ENCODE results near the gene CDK2.
"Not testable (repeated sequence)": the region's sequence is repeated elsewhere in the genome, so short reads cannot be mapped to it uniquely, and the experiment has no call there.

Gene CDK2

DNA sequence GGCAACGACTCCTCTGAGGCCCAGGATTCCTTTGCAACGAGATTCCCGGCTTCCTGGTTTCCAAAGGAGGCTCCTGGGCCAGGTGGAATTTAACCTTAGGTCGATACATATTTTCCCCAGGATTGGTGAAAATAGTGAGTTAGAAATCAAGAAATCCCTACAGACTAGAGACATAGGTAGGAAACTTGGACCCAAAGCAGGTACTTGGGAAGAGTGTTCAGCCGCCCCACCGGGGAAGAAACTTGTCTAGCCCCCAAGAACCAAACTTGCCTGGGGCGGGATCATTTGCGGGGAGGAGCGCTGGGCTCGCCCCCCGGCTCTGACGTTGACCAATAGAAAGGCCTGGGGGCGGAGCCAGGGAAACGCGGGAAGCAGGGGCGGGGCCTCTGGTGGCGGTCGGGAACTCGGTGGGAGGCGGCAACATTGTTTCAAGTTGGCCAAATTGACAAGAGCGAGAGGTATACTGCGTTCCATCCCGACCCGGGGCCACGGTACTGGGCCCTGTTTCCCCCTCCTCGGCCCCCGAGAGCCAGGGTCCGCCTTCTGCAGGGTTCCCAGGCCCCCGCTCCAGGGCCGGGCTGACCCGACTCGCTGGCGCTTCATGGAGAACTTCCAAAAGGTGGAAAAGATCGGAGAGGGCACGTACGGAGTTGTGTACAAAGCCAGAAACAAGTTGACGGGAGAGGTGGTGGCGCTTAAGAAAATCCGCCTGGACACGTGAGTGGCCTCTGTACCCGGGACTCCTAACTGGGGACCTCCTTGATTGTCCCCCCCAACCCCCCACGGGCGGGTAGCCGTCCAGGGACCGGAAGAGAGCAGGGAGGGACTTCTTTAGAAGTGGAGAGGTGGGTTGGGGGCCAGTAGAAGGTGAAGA is at the start of gene CDK2:
Gene CDK2 (plus strand): TSS at position 423 of the 874 bp plus-strand sequence. CDS start 179 bp downstream, at position 602.
- TF ChIP-seq, protein P1, sequence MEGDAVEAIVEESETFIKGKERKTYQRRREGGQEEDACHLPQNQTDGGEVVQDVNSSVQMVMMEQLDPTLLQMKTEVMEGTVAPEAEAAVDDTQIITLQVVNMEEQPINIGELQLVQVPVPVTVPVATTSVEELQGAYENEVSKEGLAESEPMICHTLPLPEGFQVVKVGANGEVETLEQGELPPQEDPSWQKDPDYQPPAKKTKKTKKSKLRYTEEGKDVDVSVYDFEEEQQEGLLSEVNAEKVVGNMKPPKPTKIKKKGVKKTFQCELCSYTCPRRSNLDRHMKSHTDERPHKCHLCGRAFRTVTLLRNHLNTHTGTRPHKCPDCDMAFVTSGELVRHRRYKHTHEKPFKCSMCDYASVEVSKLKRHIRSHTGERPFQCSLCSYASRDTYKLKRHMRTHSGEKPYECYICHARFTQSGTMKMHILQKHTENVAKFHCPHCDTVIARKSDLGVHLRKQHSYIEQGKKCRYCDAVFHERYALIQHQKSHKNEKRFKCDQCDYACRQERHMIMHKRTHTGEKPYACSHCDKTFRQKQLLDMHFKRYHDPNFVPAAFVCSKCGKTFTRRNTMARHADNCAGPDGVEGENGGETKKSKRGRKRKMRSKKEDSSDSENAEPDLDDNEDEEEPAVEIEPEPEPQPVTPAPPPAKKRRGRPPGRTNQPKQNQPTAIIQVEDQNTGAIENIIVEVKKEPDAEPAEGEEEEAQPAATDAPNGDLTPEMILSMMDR (conservative IDR thresholded peaks at IDR 0.05; ENCODE audit: low read depth, low read length), result no peak
- peak within 1 kb of the TSS; percentile 89 for H3K4me3 ChIP-seq (ENCODE audit: low read length)
- DNase-seq (ENCODE audit: low read depth), result no peak

DNA sequence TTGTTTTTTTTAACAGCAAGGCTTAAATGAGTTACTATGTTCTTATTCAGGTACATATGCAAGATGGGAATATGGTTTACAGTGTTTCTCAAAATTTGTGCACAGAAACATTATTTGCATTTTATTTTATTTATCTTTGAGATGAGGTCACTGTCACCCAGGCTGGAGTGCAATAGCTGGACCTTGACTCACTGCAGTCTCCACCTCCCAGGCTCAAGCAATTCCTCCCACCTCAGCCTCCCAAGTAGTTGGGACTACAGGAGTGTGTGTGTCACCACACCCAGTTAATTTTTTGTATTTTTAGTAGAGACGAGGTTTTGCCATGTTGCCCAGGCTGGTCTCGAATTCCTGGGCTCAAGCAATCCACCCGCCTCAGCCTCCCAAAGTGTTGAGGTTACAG is 47.6 kb upstream of the CDK2 start:
- not testable (repeated sequence) for DNase-seq (ENCODE audit: low read depth); H3K4me3 ChIP-seq (ENCODE audit: low read length)

DNA sequence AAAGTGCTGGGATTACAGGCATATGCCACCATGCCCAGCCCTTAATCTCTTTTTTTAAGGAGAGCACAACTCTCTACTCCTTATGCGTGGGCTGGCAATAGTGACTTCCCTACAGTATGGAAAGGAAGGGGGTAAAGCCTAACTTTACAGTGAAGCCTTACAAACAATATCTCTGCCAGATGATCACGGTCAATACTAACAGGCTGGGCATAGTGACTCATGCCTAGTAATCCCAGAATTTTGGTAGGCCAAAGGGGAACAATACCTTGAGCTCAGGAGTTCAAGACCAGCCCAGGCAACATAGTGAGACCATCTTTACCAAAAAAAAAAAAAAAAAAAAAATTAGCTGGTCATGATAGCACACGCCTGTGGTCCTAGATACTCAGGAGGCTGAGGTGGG is 44.5 kb upstream of the CDK2 start:
- TF ChIP-seq, protein P1 (conservative IDR thresholded peaks at IDR 0.05; ENCODE audit: low read depth, low read length), result no peak
- no peak overlapping the region for H3K4me3 ChIP-seq (ENCODE audit: low read length)

DNA sequence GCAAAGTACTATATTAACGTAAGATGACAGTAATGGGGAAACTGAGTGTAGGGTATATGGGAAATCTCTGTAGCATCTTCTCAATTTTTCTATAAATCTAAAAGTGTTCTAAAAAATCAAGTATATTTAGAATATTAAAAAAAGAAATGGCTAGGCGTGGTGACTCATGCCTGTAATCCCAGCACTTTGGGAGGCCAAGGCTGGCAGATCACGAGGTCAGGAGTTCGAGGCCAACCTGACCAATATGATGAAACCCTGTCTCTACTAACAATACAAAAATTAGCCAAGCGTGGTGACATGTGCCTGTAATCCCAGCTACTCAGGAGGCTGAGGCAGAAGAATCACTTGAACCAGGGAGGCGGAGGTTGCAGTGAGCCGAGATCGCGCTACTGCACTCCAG is 43.0 kb upstream of the CDK2 start:
- not testable (repeated sequence) for DNase-seq (ENCODE audit: low read depth)

More for the DNA sequence above, 44.5 kb upstream of the CDK2 start:
- DNase-seq (ENCODE audit: low read depth), result no peak

DNA sequence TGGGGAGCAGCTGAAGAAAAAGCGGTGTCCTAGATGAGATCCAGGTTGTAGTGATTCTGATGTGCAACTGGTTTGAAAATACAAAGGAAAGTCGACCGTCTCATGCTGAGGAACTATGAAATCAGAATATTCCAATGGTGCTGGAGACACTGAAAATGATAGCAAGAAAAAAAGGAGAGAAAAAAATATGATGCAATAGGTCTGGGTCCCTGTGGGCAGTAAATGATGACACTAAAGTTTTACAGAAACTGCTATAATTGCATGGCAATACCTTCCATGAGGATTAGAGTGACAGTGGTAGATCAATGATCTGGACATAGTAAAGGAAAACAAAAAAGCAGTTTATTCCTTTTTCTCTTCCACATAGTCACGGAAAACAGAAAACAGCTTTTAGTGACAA is 41.3 kb upstream of the CDK2 start:
- H3K4me3 ChIP-seq (ENCODE audit: low read length), result no peak overlapping the region
- no peak for DNase-seq (ENCODE audit: low read depth)
- TF ChIP-seq, protein P1 (conservative IDR thresholded peaks at IDR 0.05; ENCODE audit: low read depth, low read length), result no peak

More for the DNA sequence above, 43.0 kb upstream of the CDK2 start:
- not testable (repeated sequence) for H3K4me3 ChIP-seq (ENCODE audit: low read length)

DNA sequence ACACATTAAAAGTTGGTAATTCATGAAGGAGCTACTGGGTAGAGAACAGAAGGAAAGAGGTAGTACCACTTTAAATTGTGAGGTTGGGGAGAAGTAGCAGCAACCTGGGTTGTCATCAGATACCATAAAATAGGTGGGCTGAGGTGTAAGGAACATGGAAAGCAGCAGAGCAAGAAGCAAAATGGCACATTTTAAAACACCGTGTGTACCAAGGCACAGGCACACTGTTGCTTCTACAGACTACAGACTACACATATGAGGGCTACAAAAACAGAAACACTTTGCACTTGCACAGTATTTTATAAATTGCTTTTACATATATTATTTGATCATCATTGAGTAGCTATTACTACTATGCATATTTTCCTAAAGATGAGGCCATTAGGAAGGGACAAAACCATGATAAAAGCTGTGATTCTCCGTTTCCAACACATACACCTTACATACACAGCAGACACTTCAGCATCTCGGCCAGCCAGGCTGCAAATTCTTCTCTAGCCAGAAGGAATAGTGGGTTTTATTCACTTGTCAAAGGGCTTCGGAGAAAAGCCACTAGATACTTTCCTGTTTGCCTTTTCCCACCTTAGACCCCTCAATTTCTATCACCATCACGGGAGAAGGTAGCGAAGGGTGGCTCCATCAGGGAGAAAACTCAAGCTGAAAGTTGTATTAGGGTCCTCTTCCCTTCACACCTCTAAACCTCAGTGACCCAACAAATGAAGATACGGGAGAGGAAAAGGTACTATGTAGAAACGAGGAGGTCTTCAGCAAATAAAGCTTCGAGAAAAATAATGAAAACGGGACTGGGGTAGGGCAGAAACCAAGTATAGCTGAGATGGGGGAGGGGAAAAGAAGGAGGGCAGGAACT is 40.5 kb upstream of the CDK2 start:
- TF ChIP-seq, protein P1 (conservative IDR thresholded peaks at IDR 0.05; ENCODE audit: low read depth, low read length), result no peak
- no peak for DNase-seq (ENCODE audit: low read depth)
- H3K4me3 ChIP-seq (ENCODE audit: low read length), result peak overlapping the region; percentile 99

DNA sequence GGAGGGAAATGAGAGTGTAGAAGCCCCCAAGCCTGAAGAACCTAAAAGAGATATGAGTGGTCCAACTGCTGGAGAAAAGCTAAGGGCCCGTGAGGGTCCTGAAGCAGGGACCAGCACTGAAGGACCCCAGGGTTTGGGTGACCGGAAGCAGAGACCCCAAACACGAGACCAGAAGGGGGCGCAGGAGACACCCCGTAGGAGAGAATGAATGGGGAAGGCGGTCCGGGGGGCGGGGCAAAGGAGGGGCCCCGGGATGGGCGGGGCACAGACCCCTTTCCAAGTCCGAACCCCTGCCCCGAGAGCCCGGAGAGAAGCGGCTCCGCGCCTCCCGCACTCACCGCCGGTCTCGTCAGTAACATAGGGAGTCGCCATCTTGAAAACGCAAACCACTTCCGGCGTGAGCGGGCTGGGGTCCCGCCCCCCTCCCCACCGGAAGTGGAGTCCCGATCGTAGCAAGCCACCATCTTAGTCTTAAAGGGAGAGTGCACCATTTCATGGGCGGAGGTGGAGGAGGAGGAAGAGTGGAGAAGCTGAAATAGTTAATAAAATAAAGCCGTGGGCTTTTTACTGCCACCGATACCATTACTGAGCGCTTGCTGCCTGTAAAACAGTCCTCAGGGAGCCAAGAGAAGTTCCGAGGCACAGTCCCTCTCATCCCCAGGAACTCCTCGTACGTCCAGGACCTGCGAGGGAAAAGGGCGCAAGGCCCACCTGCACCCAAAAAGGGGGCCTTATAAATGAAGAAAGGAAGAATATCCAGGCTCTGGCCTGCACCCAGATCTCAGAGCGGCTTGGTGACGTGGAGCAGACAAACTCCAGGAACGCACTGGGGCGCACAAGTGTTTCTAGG is 39.7 kb upstream of the CDK2 start:
- H3K4me3 ChIP-seq (ENCODE audit: low read length), result peak overlapping the region; percentile 99
- DNase-seq (ENCODE audit: low read depth), result peak; percentile 70
- TF ChIP-seq, protein P1 (conservative IDR thresholded peaks at IDR 0.05; ENCODE audit: low read depth, low read length), result peak; percentile 77

Measured in retinal pigment epithelial cell (primary cell).